ENCODE measurements around the gene SLC7A6. TPM values are rescaled to one million over a fixed set of nuclear protein-coding genes. Genes with fewer than 3 reads are reported as not detected.

The SLC7A6 gene
- total RNA-seq, 1 donor from 2014 or later: 71.9 TPM

DNA sequence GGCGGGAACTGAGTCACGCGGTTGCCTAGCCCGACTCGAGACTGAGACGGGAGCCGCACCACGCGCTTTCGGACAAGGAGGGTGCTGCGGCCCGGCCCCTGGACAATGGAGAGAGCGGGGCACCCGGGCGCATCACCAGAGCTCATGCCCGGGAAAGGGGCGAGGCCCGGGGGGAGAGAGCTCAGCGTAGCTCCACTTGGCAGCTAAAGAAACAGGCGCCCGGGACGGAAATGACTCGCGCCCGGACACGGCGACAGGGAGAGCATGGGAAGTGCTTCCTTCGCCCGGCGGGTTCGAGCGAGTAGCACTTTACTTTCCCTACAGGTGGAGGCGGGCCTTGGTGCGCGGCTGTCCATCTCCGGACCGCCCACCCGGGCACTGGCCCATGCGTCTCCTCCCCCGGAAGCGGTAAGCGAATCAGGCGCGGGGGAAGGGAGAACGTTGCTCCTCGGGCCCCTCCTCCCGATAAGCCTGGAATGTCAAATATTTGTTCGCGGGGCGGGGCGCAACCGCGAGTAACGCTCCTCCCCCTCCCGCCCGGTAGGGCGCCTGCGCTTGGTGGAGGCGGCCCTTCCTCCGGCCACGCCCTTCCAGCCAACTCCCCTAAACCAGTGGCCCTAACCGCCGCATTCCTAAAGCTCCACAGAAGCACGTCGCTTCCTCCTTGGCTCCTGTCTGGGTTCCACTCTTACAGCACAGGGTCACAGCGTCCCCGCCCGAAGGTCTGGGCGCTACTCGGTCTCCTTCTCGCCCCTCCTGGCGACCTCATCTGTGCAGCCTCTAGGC is 26.9 kb upstream of the SLC7A6 start:
- no peaks in the 10 kb centered on the region for H3K9me3 ChIP-seq (ENCODE audit: insufficient read depth, low read depth, low read length)
- peak overlapping the region; percentile 82 for H3K4me3 Mint-ChIP-seq (ENCODE audit: unreplicated experiment)
- H3K36me3 Mint-ChIP-seq (ENCODE audit: low read depth, unreplicated experiment): no peaks in the 10 kb centered on the region
- H3K36me3 ChIP-seq (ENCODE audit: insufficient read depth, low read length): no peaks in the 10 kb centered on the region
- no peaks in the 10 kb centered on the region for H3K9me3 Mint-ChIP-seq (ENCODE audit: unreplicated experiment)
- peak overlapping the region; percentile 65 for H3K4me3 ChIP-seq (ENCODE audit: insufficient read depth, low read depth, low read length)
- no peaks in the 10 kb centered on the region for H4K20me1 ChIP-seq (ENCODE audit: insufficient read depth, low read length)
- H3K79me2 ChIP-seq (ENCODE audit: insufficient read depth, low read length): no peaks in the 10 kb centered on the region
- peak overlapping the region; percentile 79 for H3K27ac ChIP-seq (ENCODE audit: low read depth, low read length)
- DNase-seq (ENCODE audit: low read depth) (peak; percentile 91), FAIRE-seq (peak; percentile 5)
- peak overlapping the region; percentile 79 for H3K9ac ChIP-seq (ENCODE audit: low read length)
- H3K4me1 ChIP-seq (ENCODE audit: insufficient read depth, low read length): peaks cover 22% of the 10 kb centered on the region
- peaks cover 4% of the 10 kb centered on the region for H3K27me3 Mint-ChIP-seq (ENCODE audit: low read depth, unreplicated experiment)
- H3K27ac Mint-ChIP-seq (ENCODE audit: unreplicated experiment): peak overlapping the region; percentile 98
- no peak for TF ChIP-seq EZH2 (IDR thresholded peaks at IDR 0.05; ENCODE audit: insufficient read depth, low read length)
- TF ChIP-seq, protein P1, sequence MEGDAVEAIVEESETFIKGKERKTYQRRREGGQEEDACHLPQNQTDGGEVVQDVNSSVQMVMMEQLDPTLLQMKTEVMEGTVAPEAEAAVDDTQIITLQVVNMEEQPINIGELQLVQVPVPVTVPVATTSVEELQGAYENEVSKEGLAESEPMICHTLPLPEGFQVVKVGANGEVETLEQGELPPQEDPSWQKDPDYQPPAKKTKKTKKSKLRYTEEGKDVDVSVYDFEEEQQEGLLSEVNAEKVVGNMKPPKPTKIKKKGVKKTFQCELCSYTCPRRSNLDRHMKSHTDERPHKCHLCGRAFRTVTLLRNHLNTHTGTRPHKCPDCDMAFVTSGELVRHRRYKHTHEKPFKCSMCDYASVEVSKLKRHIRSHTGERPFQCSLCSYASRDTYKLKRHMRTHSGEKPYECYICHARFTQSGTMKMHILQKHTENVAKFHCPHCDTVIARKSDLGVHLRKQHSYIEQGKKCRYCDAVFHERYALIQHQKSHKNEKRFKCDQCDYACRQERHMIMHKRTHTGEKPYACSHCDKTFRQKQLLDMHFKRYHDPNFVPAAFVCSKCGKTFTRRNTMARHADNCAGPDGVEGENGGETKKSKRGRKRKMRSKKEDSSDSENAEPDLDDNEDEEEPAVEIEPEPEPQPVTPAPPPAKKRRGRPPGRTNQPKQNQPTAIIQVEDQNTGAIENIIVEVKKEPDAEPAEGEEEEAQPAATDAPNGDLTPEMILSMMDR (IDR thresholded peaks at IDR 0.05; ENCODE audit: insufficient read depth, low read depth, low read length): no peak
- peaks cover 15% of the 10 kb centered on the region for H3K27me3 ChIP-seq (ENCODE audit: insufficient read depth, low read length)
- peak overlapping the region; percentile 84 for H3K4me2 ChIP-seq (ENCODE audit: low read length)
- H3K4me1 Mint-ChIP-seq (ENCODE audit: low read depth, unreplicated experiment): peaks cover 4% of the 10 kb centered on the region
- H2AFZ ChIP-seq (ENCODE audit: low read depth, low read length): peak overlapping the region; percentile 83

DNA sequence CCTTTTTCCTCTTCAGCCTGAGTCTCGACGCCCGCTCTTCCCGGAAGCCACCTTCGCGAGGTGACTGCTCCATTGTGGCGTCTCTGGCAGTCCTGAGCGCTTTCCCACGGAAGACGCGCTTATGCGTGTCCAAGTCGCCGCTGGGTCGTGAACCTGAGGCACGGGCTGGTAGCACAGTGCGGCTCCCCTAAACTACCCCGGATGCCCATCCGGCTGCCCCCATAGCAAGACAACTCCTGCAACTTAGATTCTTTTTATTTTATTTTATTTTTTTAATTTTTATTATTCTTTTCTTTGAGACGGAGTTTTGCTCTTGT is 26.3 kb upstream of the SLC7A6 start:
- no peaks in the 10 kb centered on the region for H3K36me3 ChIP-seq (ENCODE audit: insufficient read depth, low read length)
- no peaks in the 10 kb centered on the region for H4K20me1 ChIP-seq (ENCODE audit: insufficient read depth, low read length)
- peak overlapping the region; percentile 84 for H3K4me2 ChIP-seq (ENCODE audit: low read length)
- H3K27me3 ChIP-seq (ENCODE audit: insufficient read depth, low read length): peaks cover 15% of the 10 kb centered on the region
- H3K4me3 ChIP-seq (ENCODE audit: insufficient read depth, low read depth, low read length): peak overlapping the region; percentile 51
- peak overlapping the region; percentile 79 for H3K27ac ChIP-seq (ENCODE audit: low read depth, low read length)
- H3K79me2 ChIP-seq (ENCODE audit: insufficient read depth, low read length): no peaks in the 10 kb centered on the region
- H2AFZ ChIP-seq (ENCODE audit: low read depth, low read length): peak overlapping the region; percentile 83
- peak overlapping the region; percentile 77 for H3K9ac ChIP-seq (ENCODE audit: low read length)
- H3K27me3 Mint-ChIP-seq (ENCODE audit: low read depth, unreplicated experiment): peaks cover 4% of the 10 kb centered on the region
- H3K4me1 Mint-ChIP-seq (ENCODE audit: low read depth, unreplicated experiment): peaks cover 4% of the 10 kb centered on the region
- FAIRE-seq (no peak), DNase-seq (ENCODE audit: low read depth) (no peak)
- H3K4me3 Mint-ChIP-seq (ENCODE audit: unreplicated experiment): peak overlapping the region; percentile 74
- H3K9me3 Mint-ChIP-seq (ENCODE audit: unreplicated experiment): no peaks in the 10 kb centered on the region
- H3K36me3 Mint-ChIP-seq (ENCODE audit: low read depth, unreplicated experiment): no peaks in the 10 kb centered on the region
- no peaks in the 10 kb centered on the region for H3K9me3 ChIP-seq (ENCODE audit: insufficient read depth, low read depth, low read length)
- H3K4me1 ChIP-seq (ENCODE audit: insufficient read depth, low read length): peaks cover 22% of the 10 kb centered on the region
- no peak for TF ChIP-seq EZH2 (IDR thresholded peaks at IDR 0.05; ENCODE audit: insufficient read depth, low read length)
- TF ChIP-seq, protein P1 (IDR thresholded peaks at IDR 0.05; ENCODE audit: insufficient read depth, low read depth, low read length): no peak
- H3K27ac Mint-ChIP-seq (ENCODE audit: unreplicated experiment): peak overlapping the region; percentile 98

DNA sequence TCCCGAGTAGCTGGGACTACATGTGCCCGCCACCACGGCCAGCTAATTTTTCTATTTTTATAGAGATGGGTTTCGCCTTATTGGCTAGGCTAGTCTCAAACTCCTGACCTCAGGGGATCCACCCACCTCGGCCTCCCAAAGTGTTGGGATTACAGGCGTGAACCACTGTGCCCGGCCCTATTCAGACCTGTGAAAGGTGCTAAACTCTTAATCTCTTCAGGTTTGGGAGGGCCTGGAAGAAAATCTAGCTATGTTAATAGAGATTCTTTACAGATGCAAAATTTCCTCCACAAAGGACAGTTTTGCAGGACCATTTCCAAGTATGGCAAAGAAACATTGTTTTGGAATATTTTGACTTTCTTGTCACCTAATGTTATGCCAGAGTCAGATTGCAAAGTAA is 22.2 kb upstream of the SLC7A6 start:
- Histone ChIP-seq H3K4me3 (ENCODE audit: insufficient read depth, low read depth, low read length) (no peak overlapping the region), H3K9me3 (ENCODE audit: insufficient read depth, low read depth, low read length) (no peaks in the 10 kb centered on the region), H4K20me1 (ENCODE audit: insufficient read depth, low read length) (peaks cover 7% of the 10 kb centered on the region), H3K9ac (ENCODE audit: low read length) (no peak overlapping the region), H3K27me3 (ENCODE audit: insufficient read depth, low read length) (no peaks in the 10 kb centered on the region), H3K4me2 (ENCODE audit: low read length) (no peak overlapping the region), H3K4me1 (ENCODE audit: insufficient read depth, low read length) (peaks cover 18% of the 10 kb centered on the region), H2AFZ (ENCODE audit: low read depth, low read length) (no peak overlapping the region), H3K79me2 (ENCODE audit: insufficient read depth, low read length) (peaks cover 19% of the 10 kb centered on the region), H3K27ac (ENCODE audit: low read depth, low read length) (no peak overlapping the region), H3K36me3 (ENCODE audit: insufficient read depth, low read length) (no peaks in the 10 kb centered on the region)
- DNase-seq (ENCODE audit: low read depth) (no peak), FAIRE-seq (no peak)
- Mint-ChIP-seq H3K36me3 (ENCODE audit: low read depth, unreplicated experiment) (no peaks in the 10 kb centered on the region), H3K4me1 (ENCODE audit: low read depth, unreplicated experiment) (peaks cover 7% of the 10 kb centered on the region), H3K4me3 (ENCODE audit: unreplicated experiment) (no peak overlapping the region), H3K27ac (ENCODE audit: unreplicated experiment) (no peak overlapping the region), H3K27me3 (ENCODE audit: low read depth, unreplicated experiment) (no peaks in the 10 kb centered on the region), H3K9me3 (ENCODE audit: unreplicated experiment) (no peaks in the 10 kb centered on the region)
- TF ChIP-seq, protein P1 (IDR thresholded peaks at IDR 0.05; ENCODE audit: insufficient read depth, low read depth, low read length): no peak
- no peak for TF ChIP-seq EZH2 (IDR thresholded peaks at IDR 0.05; ENCODE audit: insufficient read depth, low read length)
